Body of pancreas (tissue), 4 donors: ENCODE data around the gene EN1.

Experiments used
- POLR2A ChIP-seq, 3 donors: fragments of 450-650 bp; IDR thresholded peaks; one replicate each; pipeline ENCODE4 v1.6.1; 2016; ENCODE audit warnings: antibody characterized with exemption in 3 of 3, mild to moderate bottlenecking in 2 of 3
- TF ChIP-seq, protein P1 (sequence below), 7 experiments: fragments of 450-650 bp in 4 of 7; fragments of 200-600 bp in 3 of 7; sonication (generic) in 3 of 7; IDR thresholded peaks; one replicate each; pipeline ENCODE4 v1.5.1; 2016 to 2019; ENCODE audit warnings: antibody characterized with exemption in 7 of 7

DNA sequence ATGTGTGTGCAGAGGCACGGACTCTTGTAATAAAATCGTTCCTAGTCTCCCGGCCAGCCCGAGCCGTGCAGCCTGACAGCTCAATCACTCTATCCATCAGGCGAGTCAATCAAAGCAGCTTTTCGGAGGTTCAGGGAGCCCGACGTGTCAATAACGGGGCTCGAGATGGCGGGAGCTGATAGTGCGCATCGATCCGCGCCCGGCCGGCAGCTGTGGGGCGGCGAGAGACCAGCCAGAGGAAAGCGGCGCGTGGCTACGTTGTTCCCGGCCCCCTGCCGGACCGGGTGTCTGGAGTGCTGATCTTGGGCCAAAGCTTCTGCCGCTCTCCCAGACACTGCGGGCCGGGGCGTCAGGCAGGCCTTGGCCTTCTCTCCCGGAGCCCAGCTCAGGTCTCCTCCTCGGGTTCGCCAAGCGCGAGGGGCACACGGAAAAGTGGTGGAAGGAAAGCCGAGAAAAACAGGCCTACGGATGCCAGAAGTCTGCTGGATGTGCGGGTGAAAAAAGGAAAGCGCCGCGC is 2.4 kb downstream of the EN1 start:
- TF ChIP-seq, protein P1, sequence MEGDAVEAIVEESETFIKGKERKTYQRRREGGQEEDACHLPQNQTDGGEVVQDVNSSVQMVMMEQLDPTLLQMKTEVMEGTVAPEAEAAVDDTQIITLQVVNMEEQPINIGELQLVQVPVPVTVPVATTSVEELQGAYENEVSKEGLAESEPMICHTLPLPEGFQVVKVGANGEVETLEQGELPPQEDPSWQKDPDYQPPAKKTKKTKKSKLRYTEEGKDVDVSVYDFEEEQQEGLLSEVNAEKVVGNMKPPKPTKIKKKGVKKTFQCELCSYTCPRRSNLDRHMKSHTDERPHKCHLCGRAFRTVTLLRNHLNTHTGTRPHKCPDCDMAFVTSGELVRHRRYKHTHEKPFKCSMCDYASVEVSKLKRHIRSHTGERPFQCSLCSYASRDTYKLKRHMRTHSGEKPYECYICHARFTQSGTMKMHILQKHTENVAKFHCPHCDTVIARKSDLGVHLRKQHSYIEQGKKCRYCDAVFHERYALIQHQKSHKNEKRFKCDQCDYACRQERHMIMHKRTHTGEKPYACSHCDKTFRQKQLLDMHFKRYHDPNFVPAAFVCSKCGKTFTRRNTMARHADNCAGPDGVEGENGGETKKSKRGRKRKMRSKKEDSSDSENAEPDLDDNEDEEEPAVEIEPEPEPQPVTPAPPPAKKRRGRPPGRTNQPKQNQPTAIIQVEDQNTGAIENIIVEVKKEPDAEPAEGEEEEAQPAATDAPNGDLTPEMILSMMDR (IDR thresholded peaks at IDR 0.05): no peak
- TF ChIP-seq POLR2A (IDR thresholded peaks at IDR 0.05): no peak
